Activated CD8-positive, alpha-beta memory T cell treated with anti-CD3 and anti-CD28 coated beads for 4 hours (primary cell): ENCODE data around the gene PRKN.
"Not testable (repeated sequence)": the region's sequence is repeated elsewhere in the genome, so short reads cannot be mapped to it uniquely, and the experiment has no call there.

Experiments used
- DNase-seq, 2 donors: peaks; one replicate each; pipeline ENCODE4 v3.0.0-alpha.2; 2020; ENCODE audit warnings: low read depth in 2 of 2

The PRKN gene

DNA sequence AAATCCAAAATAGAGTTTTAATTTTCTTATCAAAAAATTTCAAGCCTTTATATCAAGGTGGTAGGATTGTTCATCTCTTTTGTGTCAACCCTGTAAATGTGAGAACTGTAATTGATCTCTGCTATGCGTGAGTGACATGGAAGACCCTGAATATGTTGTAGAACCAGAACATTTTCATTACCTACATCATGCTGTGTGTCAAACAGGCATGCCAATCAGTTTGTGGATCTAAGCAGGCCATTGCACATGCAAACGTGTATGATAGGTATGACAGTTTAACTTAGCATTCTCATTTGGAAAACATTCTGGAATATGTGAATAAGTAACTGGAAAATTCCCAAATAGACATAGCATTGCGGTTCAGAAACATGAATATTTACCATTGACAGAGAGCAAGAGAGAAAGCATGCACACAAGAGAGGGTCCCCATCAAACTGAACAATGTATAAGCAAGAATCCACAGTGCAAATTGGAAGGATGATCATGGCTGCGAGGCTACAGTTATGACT lies 812.1 kb downstream of the PRKN start:
- DNase-seq: no peak

DNA sequence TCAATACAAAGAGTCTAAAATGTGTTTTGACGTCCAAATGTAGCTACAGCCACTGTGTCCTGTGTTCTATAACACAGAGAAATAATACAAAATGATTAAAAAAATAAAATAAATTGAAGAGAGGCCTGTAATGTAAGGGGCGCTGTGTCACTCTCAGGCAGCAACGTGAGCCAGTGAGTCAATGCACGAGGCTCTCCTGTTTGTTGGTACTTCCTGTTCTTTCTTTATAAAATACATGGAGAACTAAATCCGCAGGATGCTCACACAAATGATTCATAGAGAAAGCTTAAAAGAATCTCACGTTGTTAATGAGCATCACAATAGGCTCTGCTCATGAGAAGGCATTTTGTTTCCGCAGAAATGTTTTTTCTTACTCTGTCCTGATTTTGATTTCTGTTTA lies 818.7 kb downstream of the PRKN start:
- DNase-seq: no peak

DNA sequence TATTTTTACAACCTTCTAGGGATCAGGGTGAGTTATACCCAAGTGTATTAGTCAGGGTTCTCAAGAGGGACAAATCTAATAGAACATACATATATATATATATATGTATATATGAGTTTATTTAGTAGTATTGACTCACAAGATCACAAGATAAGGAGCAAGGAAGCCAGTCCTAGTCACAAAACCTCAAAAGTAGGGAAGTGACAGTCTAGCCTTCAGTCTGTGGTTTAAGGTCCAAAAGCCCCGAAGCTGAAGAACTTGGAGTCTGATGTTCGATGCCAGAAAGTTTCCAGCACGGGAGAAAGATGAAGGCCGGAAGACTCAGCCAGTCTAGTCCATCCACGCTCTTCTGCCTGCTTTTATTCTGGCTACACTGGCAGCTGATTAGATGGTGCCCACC lies 821.0 kb downstream of the PRKN start:
- DNase-seq: no peak

DNA sequence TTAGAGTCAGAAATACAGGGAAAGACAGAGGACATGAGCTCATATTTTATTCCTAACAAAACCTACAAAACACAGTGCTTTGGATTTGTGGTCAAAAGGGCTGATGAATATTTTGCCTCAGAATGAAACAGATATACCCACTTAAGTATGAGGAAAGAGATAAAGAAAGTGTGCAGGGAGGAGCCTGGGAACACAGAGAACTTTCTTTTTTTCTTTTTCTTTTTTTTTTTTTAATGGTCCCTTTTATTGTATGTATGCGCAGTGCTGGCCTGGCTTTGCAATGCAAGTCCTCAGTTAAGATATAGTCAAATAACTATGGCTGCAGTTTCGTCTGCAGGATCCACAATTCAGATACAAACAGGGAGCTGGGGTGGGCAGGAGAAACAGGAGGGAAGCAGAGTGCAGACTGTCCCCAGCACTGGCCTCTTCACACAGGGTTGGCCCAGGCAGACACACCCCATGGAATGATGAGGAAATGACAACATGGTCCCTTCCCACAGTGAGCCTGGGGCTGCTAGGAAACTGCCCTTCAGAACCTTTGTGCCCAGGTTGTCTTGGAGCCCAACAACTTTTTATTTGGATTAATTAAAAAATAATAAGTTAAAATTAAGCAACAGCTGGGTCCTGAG lies 823.9 kb downstream of the PRKN start:
- DNase-seq: no peak

DNA sequence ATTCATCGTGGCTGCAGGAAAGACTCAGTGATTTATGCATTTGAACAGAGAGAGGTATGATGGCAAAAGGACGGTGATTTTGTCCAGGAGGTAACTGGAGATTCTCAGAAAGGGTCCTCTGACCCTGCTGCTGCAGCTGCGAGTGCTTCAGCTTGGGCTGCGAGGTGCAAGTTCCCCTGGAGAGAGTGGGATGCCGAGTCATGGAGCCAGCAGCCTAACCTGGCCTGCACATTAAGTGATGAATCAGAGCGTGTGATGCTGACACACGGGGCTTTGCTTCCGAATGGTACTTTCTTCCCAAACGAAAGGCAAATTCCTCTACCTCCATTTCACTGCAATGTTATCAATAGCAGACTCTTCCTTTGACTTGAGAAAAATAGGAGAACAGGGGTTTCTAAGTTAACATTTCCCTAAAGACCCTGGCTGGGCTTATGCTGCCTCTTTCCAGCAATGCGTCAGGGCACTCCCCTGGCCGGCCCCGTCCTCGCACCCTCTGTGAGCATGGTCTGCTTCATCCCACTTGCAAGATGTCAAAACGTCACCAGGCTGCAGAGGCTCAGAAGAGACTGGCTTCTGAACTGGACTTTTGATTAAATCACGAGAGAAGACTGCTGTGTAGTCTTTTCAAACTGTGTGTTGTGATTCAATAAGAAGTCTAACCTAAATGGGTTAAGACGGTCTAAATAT lies 825.7 kb downstream of the PRKN start:
- no peak for DNase-seq

DNA sequence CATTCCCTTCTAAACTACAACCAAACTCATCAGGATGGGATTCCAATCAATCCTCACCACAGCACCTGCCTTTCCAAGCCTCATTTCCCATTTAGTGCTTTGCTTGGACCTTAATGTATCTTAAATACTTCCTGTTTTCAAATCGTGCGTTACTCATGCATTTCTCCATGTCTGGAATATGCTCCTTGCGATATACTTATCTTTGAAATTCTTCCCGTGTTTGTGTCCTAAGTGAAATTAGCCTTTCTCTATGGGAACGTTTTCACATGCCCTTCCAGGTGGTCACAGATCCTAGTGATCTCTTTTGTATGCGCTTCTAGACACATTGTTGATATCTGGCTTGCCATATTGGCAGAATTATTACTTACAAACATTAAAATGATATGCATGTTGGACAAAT lies 833.1 kb downstream of the PRKN start:
- no peak for DNase-seq

DNA sequence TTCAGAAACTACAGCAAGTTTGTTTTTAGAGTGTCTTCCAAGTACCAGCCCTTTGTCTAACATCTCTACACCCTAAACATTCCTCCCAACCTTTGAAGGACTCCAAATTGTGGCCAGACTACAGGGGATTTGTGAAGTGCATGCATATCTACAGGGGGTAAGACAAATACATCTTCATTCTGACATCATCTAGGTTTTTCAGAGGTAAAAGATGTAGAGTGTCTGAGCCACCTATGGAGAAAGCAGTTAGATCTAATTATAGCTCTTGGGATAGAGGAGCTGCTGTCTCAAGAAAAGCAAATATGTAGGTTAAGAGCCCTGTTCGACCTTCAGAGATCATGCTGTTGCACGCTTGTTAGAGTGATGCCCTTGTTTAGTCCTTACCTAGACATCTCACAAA lies 836.0 kb downstream of the PRKN start:
- DNase-seq: no peak

DNA sequence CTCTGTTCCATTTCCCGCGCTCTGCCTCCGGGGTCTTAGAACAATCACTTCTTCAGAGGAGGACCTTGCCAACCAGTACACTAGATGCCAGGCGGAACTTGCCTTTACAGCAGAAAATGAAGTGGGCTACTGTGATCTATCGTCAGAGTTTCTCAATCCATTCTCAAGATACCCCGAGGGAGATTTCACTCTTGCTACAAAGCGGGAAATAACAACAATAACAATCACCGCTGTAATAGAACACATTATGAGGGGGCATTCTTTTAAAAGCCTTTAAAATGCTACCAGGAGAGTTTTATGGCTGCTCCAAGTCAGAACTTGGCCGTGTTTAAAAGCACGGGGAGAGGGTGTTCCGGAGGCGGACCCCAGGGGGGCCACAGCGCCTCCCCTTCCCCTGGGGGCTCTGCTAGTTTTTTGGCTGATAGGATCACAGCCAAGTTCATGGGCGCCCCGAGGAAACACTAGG lies 836.7 kb downstream of the PRKN start:
- DNase-seq: no peak

DNA sequence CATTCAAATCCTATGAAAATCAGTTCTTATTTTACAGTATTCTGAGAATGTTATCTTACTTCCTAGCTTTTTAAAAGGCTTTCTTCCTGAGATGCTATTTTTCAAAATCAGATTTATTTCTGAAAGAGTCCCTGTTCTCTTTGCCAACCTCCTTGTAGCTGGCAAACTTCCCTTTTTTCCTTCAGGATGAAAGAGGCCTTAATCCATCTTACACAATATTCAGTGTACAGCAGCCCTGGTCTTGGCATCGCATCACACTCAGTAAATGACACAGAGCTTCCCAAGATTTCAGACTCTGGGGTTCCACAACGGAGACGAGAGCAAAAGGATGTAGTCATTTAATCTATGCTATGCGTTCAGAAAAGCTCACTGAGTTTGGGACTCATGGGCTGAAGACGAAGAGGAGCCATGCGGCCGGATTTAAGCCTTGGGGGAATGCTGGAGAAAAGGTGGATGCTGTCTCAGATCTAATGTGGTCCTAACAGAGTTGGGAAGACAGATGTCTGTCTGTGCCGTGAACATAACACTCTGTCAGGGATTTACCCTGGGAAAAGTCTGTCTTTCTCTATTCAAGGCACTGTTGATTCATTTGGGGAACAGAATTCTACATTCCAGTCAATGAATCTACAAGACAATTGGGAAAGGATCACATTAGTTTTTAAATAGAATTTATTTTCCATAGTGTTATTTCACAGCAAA lies 837.3 kb downstream of the PRKN start:
- no peak for DNase-seq

DNA sequence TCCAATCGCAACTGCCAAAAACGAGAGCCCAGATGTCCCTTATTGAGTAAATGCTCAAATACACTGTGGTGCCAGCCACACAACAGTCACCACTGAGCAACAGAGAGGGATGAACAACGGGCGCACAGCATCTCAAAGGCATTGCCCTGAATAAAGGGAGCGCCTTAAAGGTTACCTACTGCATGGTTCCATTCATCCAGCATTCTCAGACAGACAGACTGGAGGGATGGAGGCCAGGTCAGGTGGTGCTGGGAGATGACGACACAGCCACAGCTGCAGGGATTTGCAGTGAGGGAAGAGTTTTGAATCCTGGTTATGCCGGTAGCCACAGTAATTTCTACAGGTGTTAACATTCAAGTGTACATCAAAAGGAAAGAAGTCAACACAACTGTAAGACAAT lies 838.2 kb downstream of the PRKN start:
- DNase-seq: no peak

DNA sequence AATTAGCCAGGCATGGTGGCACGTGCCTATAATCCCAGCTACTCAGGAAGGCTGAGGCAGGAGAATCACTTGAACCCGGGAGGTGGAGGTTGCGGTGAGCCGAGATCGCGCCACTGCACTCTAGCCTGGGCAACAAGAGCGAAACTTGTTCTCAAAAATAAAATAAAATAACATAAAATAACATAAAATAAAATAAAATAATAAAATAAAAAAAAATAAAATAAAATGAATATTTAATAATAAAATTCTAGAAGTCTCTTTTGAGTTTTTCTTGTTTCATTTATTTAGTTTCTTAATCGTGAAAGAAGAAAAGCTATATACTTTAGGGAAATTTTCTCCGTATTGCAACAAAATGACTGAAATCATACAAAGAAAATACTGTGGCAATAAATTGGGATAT lies 841.0 kb downstream of the PRKN start:
- DNase-seq: not testable (repeated sequence)

DNA sequence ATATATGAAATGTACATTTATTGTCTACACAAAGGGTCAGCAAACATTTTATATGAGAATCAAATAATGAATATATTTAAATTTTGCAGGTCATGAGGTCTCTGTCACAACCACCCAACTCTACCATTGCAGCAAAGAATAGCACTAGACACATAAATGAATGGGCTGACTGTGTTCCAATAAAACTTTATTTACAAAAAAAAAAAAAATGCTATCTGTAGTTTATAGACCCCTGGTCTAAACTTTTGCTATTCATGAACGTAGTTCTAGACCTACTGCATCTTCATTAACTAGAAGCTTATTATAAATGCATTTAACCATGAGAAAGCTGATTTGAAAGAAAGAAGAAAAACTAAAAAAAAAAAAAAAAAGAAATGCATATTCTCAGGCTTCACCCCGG lies 842.8 kb downstream of the PRKN start:
- DNase-seq: no peak

DNA sequence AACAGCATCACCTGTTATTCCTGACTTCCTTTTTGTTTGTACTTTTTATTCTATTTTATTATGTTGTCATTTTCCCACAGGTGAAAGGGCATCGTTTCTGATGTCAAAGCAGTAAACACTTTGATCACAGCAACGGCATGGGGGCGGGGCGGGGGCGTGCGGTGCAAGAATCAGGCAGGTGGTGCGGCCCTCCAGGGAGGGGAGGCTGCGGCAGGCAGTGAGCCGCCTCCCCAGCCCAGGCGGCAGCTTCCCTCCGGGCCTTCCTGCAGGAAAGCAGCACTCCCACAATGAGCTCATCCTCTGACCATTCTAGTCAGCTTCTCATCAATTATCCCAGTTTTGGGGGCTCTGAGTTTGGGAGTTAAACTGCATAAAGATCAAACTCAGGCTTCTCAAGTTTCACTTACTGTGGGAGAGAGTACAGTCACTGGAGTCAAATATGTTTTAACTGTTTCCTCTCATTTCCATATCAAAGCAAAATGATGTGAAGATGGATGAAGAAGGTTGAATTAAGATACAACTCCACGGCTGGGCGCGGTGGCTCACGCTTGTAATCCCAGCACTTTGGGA lies 845.3 kb downstream of the PRKN start:
- DNase-seq: no peak

DNA sequence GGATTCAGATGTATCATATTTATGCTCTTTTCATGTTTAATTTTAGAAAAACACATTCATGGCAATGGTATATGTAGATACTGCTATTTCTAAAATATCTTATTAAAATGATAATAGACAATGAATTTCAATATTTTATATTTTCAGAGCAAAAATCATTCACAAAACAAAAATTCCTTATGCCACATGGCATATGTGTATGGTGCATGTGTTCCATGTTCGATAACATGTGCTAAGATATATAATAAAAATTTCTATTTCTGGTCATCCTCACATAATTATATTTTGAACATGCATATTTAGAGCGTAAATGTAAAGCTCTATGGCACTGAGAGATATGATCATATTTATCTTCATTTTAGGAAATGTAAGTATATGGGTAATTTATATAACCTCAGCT lies 847.5 kb downstream of the PRKN start:
- DNase-seq: no peak

DNA sequence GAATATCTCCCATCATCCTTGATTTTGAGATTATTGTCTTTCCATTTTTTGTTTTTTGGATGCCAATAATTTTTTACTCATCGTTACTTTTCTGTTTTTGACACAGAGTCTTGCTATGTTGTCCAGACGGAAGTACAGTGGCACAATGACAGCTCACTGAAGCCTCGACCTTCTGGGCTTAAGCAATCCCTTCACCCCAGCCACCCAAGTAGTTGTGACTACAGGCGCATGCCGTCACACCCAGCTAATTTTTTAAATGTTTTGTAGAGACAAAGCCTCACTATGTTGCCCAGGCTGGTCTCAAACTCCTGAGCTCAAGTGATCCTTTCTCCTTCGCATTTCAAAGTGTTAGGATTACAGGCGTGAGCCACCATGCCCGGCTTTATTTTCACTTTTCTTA lies 851.3 kb downstream of the PRKN start:
- DNase-seq: no peak

DNA sequence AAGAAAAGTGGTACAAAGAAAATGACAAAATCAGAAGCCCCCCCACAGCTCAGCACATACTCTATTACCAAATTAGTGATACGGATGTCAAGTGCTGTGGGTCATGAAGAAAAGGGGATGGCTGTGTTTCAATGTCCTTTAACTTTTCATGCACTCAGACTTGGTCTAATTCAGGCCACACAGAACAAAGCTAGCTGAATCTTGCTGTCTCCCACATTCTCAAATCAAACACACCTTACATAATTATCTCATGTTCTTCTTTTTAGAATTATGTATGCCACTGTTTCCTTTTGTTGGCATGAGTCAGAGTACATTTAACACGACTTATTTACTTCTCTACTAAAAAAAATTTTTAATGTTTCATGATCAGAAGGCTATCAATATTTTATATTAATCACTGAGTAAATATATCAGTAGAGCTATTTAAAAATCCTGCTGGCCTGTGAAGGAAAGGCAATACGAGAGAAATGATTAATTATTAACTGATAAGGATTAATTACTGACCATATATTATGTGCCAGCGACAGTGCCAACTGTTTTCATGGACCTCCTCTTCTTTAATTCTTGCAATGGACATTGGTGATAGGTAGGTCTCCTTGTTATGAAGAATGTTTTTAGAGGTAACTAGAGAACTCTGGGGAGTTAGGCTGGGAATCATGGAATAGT lies 857.2 kb downstream of the PRKN start:
- DNase-seq: no peak

DNA sequence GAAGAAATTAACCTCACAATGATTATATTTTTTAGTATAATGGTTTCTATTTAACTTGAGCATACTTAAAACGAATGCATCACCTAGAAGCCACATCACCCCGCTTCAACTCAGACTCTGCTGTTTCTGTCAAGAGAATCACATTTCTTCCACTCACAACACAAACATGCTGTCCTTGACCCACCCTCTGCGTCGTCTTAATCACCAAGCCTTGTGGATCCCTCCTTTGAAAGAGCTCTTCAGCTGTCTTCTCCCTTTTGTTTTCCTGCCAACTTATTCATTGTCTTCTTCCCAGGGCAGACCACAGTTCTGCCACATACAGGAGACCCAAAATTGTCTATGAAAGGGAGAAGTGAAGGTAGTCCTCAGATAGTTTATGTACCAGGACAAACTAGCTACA lies 858.1 kb downstream of the PRKN start:
- DNase-seq: no peak

DNA sequence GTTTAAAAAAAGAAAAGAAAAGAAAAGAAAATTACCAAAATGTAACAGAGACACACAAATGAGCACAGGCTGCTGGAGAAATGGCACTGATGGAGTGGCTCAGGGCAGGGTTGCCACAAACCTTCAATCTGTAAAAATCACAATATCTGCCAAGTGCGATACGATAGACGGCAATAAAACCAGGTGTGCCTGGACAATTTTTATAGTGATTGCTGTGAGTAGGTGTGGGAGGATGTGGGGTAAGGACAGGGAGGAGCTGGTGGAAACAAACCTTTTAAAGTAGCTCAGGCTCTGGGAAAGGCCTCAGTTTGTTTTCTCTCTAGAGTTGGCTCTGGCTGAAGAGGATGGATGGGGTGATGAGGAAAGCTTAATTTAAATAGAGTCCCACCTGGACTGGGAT lies 861.0 kb downstream of the PRKN start:
- no peak for DNase-seq

DNA sequence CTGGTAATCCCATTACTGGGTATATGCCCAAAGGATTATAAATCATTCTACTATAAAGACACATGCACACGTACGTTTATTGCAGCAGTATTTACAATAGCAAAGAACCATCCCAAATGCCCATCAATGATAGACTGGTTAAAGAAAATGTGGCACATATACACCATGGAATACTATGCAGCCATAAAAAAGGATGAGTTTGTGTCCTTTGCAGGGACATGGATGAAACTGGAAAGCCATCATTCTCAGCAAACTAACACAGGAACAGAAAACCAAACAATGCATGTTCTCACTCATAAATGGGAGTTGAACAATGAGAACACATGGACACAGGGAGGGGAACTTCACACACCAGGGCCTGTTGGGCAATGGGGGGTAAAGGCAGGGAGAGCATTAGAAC lies 866.5 kb downstream of the PRKN start:
- not testable (repeated sequence) for DNase-seq

DNA sequence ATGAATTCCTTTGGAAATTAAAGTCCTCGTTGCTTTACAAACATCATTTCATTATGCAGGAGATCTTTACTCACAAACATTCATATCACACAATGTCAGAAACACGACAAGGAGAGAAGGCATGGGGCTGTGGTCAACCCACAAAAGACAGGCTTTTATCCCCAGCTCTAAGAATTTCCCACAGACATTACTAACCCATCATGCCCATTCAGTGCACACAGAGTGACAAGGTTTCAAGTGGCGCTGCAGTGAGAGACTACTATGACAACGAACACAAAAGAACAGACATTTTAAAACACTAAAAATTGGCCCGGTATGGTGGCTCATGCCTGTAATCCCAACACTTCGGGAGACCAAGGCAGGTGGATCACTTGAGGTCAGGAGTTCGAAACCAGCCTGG lies 873.9 kb downstream of the PRKN start:
- no peak for DNase-seq

DNA sequence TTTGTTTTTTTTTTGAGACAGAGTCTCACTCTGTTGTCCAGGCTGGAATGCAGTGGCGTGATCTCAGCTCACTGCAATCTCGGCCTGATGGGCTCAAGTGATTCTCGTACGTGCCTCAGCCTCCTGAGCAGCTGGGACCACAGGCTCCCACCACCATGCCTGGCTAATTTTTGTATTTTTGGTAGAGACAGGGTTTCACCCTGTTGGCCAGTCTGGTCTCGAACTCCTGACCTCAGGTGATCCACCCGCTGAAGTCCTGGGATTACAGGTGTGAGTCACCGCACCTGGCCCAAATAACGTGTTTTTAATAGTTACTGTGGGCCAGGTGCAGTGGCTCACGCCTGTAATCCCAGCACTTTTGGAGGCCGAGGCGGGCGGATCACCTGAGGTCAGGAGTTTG lies 876.1 kb downstream of the PRKN start:
- DNase-seq: not testable (repeated sequence)

DNA sequence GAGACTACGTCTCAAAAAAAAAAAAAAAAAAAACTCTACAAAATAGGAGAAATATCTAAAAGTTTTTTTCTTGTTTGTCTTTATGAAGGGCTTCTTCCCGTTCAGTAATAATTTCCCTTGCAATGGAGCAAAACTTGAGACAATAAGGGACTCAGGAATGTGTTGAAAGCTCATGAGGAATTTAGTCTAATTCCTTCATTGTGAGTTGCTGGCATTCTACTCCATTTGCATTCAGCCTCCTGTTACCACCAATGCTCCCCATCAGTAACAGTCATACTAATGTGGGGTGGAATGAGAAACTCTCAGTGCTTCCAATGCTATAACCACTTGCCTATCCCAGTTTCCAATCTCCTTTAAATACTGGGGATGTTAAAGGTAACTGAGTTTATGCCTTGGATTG lies 877.0 kb downstream of the PRKN start:
- no peak for DNase-seq
